HG03095 (cell line): Measurements from ENCODE around the gene FHIP2A.
"Not testable (repeated sequence)": the region's sequence is repeated elsewhere in the genome, so short reads cannot be mapped to it uniquely, and the experiment has no call there.

Source experiments
- ATAC-seq: cut with Tn5 transposase; IDR thresholded peaks from one replicate; pipeline ENCODE4 v1.9.1; 2021; ENCODE audit warnings: moderate library complexity; ENCODE audit not compliant: unreplicated experiment

FHIP2A gene

DNA sequence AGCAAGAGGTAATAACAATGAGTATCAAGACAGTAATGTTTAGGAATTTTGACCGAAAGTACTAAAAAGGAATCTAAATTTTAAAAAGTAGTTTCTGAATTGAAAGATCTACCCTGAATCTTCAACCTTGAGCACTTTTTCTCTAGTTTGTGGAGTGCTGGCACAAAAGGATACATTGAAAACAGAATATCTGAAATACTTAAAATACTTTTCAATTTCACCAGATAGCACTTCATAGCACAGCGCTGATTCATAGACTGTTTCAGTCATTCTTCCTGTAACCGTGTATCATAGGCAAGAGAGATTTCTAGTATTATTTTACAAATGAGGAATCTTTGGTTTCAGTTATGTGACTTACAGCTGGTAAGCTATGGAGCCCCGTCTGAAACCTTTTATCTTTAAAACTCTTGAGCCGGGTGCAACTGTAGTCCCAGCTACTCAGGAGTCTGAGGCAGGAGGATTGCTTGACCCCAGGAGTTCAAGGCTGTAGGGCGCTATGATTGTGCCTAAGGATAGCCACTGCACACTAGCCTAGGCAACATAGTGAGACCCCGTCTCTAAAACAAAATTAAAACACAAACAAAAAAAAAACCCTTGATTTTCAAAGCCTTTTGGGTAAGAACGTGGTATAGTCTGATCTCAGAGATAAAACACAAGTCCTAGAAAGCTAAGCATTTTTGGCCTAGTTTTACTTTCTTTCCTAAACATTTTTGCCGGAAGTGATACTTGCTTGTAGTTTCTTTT, 35.1 kb downstream of the FHIP2A start:
- ATAC-seq, result no peak

- ATAC-seq, result not testable (repeated sequence)
Observed at GRCh38 chr10:114857288-114857565, 35.6 kb downstream of the FHIP2A start.

- ATAC-seq, result no peak
Observed at GRCh38 chr10:114857922-114858629, 36.5 kb downstream of the FHIP2A start.

- ATAC-seq, result no peak
Observed at GRCh38 chr10:114859222-114859621, 37.6 kb downstream of the FHIP2A start.

DNA sequence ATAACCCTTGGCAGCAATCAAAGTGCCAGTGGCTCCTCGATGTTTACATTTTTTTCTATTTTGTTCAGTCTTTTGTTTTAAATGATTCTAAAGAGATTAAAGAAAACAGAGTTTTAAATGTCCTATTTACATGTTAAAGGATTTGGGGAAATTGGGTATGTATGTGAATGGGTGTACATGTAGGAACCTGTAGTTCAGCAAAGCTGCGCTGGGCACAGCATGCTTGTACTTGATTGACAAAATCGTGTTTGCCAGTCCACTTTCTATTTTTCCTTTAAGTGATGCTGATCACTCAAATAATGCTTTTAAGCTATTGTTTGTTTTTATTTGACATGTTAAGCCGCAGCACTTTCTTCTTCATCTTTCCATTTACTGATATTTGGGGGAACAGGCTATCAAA, 40.9 kb downstream of the FHIP2A start:
- ATAC-seq, result no peak

DNA sequence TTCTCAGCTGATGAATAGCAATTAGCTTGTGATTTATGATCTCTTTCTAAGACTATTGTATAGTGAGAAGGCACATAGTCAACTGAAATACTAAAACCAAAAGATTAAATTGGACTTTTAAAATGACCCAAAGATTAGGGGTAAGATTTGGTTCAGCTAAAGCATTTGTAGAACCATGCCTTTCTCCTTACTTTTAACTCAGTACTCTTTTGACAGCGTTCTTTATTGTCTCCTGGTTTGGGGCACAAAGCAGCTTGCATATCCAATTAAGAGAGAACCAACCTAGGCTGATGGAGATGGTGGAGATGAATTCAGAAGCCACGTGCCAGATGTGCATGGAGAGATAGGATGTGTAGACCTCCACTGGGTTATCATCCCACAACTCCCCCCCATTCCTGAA, 45.8 kb downstream of the FHIP2A start:
- ATAC-seq, result no peak

GRCh38 chr10:114868870-114869519, 47.4 kb downstream of the FHIP2A start:
- ATAC-seq, result no peak

GRCh38 chr10:114869520-114869892, 47.9 kb downstream of the FHIP2A start:
- ATAC-seq, result no peak

DNA sequence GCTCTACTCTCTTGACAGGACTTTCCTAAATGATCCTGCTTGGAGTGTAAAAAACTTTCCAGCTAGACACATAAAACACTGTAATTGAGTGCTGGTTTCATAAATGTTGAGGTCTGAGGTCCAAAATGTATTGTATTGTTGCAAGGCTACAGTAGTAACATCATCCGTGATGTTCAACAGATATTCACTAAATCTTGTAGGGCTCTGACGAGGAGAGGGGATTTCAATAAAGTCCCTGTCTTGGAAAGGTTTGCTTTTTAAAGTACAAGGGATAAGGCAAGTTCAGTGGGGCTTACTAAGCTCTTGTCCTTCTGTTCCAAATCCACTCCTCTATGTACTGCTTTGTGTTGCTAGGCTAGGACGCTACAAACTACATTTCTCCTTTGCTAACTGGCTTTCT, 48.9 kb downstream of the FHIP2A start:
- no peak for ATAC-seq

DNA sequence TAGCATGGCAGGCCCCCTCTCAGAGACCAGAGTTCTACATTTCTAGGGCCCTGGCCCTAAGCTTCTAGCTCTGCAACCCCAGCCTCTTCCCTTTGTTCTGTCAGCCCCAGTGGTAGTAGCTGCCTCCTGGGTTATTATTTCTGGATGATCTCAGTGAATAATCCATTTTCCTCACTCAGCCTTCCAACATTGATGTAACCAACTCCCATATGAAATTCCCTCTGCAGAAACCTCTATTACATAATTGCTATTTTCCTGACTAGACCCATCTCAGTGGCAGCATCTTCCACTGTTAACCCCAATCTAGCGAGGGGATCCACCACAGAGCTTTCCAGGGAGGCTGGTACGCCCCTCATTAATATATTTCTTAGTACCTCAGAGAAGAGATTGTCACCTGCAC, 49.8 kb downstream of the FHIP2A start:
- ATAC-seq, result no peak
